A549 (cell line): Measurements from ENCODE around the gene CUL4A. TPM values are rescaled to one million over a fixed set of nuclear protein-coding genes. Genes with fewer than 3 reads are reported as not detected.

Experiments used
- ATAC-seq, 2 experiments: fragments of 200-7000 bp in 1 of 2; fragments of >200 bp in 1 of 2; cut with Nextera tagmentation in 1 of 2; cut with Tn5 transposase in 1 of 2; 3 replicates each; pipeline versions ENCODE4 v1.8.0 to v1.9.1; 2018 to 2020; ENCODE audit warnings: mild to moderate bottlenecking in 1 of 2, moderate library complexity in 1 of 2
- CTCF ChIA-PET: fragments of 300-600 bp; sonication (Branson Sonifier 250); formaldehyde crosslinking; extraction: SDS; loops from one replicate; lab custom pipeline; 2021; ENCODE audit warnings: antibody characterized with exemption, inconsistent platforms; lab: Yijun Ruan, JAX
- POLR2A ChIA-PET: fragments of 350-600 bp; formaldehyde crosslinking; extraction: SDS; loops from one replicate; lab custom pipeline; 2021; ENCODE audit warnings: antibody characterized with exemption, inconsistent platforms; lab: Yijun Ruan, JAX
- DNase-seq, 2 experiments: peaks; one replicate each; pipeline versions ENCODE4 v3.0.0 to v3.0.0-alpha.2; 2011 to 2016; ENCODE audit warnings: low read depth in 1 of 2, low spot score in 1 of 2
- FAIRE-seq: peaks from 2 replicates; lab custom pipeline; 2011; peaks lifted over from hg19 to GRCh38; lab: Jason Lieb, UNC
- H3K27ac ChIP-seq, 2 experiments: fragments of >200 bp; sonication (Bioruptor Twin); formaldehyde crosslinking; 3 replicates each; pipeline ENCODE4 v1.5.1; 2016 to 2017
- H3K4me1 ChIP-seq: fragments of >200 bp; sonication (Bioruptor Twin); formaldehyde crosslinking; 3 replicates; pipeline ENCODE4 v1.6.1; 2016
- H3K4me2 ChIP-seq: fragments of >200 bp; sonication (Bioruptor Twin); formaldehyde crosslinking; 3 replicates; pipeline ENCODE4 v1.6.1; 2016
- H3K4me3 ChIP-seq: fragments of >200 bp; sonication (Bioruptor Twin); formaldehyde crosslinking; 3 replicates; pipeline ENCODE4 v1.5.1; 2016
- H3K9me3 ChIP-seq: fragments of >200 bp; sonication (Bioruptor Twin); formaldehyde crosslinking; 3 replicates; pipeline ENCODE4 v1.6.1; 2016
- ATOH8 ChIP-seq: fragments of 250-450 bp; sonication (Bioruptor Pico); IDR thresholded peaks from 2 replicates; pipeline ENCODE4 v1.5.0; 2020; ENCODE audit warnings: low read depth, mild to moderate bottlenecking, moderate library complexity
- BCL3 ChIP-seq: fragments of >200 bp; sonication (Bioruptor Twin); formaldehyde crosslinking; IDR thresholded peaks from 3 replicates; pipeline ENCODE4 v1.6.1; 2016
- CEBPB ChIP-seq, 2 experiments: fragments of >200 bp in 1 of 2; sonication (Bioruptor Twin) in 1 of 2; formaldehyde crosslinking in 1 of 2; IDR thresholded peaks; 2 replicates each; pipeline ENCODE4 v1.6.1; 2012 to 2016
- CHD4 ChIP-seq: fragments of 200-600 bp; sonication (generic); IDR thresholded peaks from 2 replicates; pipeline ENCODE4 v1.6.1; 2016; ENCODE audit warnings: antibody characterized with exemption, mild to moderate bottlenecking, borderline replicate concordance
- E2F6 ChIP-seq: IDR thresholded peaks from 2 replicates; pipeline ENCODE4 v1.6.1; 2012; ENCODE audit warnings: low read depth, borderline replicate concordance
- EHF ChIP-seq: fragments of 250-450 bp; sonication (Bioruptor Pico); IDR thresholded peaks from 2 replicates; pipeline ENCODE4 v1.5.0; 2020; ENCODE audit warnings: mild to moderate bottlenecking
- EP300 ChIP-seq, 2 experiments: fragments of >200 bp; sonication (Bioruptor Twin); formaldehyde crosslinking; IDR thresholded peaks; 2 replicates in 1 of 2; 3 replicates in 1 of 2; pipeline ENCODE4 v1.6.1; 2016 to 2017
- FOSL2 ChIP-seq, 2 experiments: fragments of 450-650 bp in 1 of 2; fragments of >200 bp in 1 of 2; sonication (Bioruptor Twin) in 1 of 2; formaldehyde crosslinking; IDR thresholded peaks; 2 replicates each; pipeline versions ENCODE4 v1.5.0 to v1.6.1; 2016 to 2020; ENCODE audit warnings: mild to moderate bottlenecking in 1 of 2, moderate library complexity in 1 of 2
- HDAC2 ChIP-seq: fragments of 200-600 bp; sonication (generic); IDR thresholded peaks from 2 replicates; pipeline ENCODE4 v1.6.1; 2016
- HEYL ChIP-seq: fragments of 250-450 bp; sonication (Bioruptor Pico); IDR thresholded peaks from 2 replicates; pipeline ENCODE4 v1.8.0; 2021; ENCODE audit warnings: mild to moderate bottlenecking, moderate library complexity
- HMGXB4 ChIP-seq: fragments of 250-450 bp; sonication (Bioruptor Pico); IDR thresholded peaks from 2 replicates; pipeline ENCODE4 v1.5.0; 2021; ENCODE audit warnings: mild to moderate bottlenecking, moderate library complexity, borderline replicate concordance
- HOXB5 ChIP-seq: fragments of 250-450 bp; sonication (Bioruptor Pico); IDR thresholded peaks from 2 replicates; pipeline ENCODE4 v1.5.0; 2020; ENCODE audit warnings: mild to moderate bottlenecking, moderate library complexity
- KDM1A ChIP-seq: fragments of 200-600 bp; sonication (generic); IDR thresholded peaks from 2 replicates; pipeline ENCODE4 v1.6.1; 2016; ENCODE audit warnings: low read depth, mild to moderate bottlenecking
- MAX ChIP-seq: IDR thresholded peaks from 2 replicates; pipeline ENCODE4 v1.6.1; 2012
- MYC ChIP-seq: IDR thresholded peaks from 2 replicates; pipeline ENCODE4 v1.6.1; 2012; ENCODE audit warnings: mild to moderate bottlenecking, inconsistent platforms, low read length, improper control_type of control experiment, borderline replicate concordance
- NPAS2 ChIP-seq: fragments of 250-450 bp; sonication (Bioruptor Pico); IDR thresholded peaks from 2 replicates; pipeline ENCODE4 v1.8.0; 2022; ENCODE audit warnings: mild to moderate bottlenecking, moderate library complexity, borderline replicate concordance
- PHF8 ChIP-seq: fragments of 200-600 bp; sonication (generic); IDR thresholded peaks from 2 replicates; pipeline ENCODE4 v1.6.1; 2016; ENCODE audit warnings: low read depth, mild to moderate bottlenecking, antibody characterized with exemption, moderate library complexity, borderline replicate concordance
- TP53 ChIP-seq: fragments of 250-450 bp; sonication (Bioruptor Pico); IDR thresholded peaks from 2 replicates; pipeline ENCODE4 v1.5.0; 2021; ENCODE audit warnings: mild to moderate bottlenecking, moderate library complexity
- USF2 ChIP-seq: fragments of 450-650 bp; IDR thresholded peaks from 2 replicates; pipeline ENCODE4 v1.6.1; 2014; ENCODE audit warnings: antibody characterized with exemption
- ZSCAN20 ChIP-seq: fragments of 250-450 bp; sonication (Bioruptor Pico); IDR thresholded peaks from 2 replicates; pipeline ENCODE4 v1.8.0; 2022; ENCODE audit warnings: mild to moderate bottlenecking, moderate library complexity
- WGBS: methylation state at CpG from one replicate; pipeline ENCODE4 v1.1.6; 2017; ENCODE audit errors: missing lambda C conversion rate; 5-methylcytosine and 5-hydroxymethylcytosine counted together
- polyA plus RNA-seq, 4 experiments: library from polyadenylated mRNA; depleted of rRNA in 3 of 4; stranded (reverse); fragments of >200 nt; fragmentation: RNase III in 1 of 4; extraction: RNeasy Plus Mini Kit Qiagen cat#74134 plus additional on column Dnase treatment in 1 of 4; gene quantifications; 2 replicates in 3 of 4; 3 replicates in 1 of 4; pipeline ENCODE4 v1.2.3, GENCODE V29; 2011 to 2017

The CUL4A gene
- polyA plus RNA-seq, 2 of the 4 experiments (the other 2 are of a cell fraction): 49.6 to 55.4 TPM

GRCh38 chr13:113208421-113209335 lies 735 bp upstream of the CUL4A start, which contains the start of gene PCID2 (continued):
- TF ChIP-seq ATOH8 (CRISPR knock-in tag) (peak; percentile 72), HEYL (CRISPR knock-in tag) (no peak), ZSCAN20 (CRISPR knock-in tag) (no peak), EP300 (IDR thresholded peaks at IDR 0.05) (no peak), FOSL2 (IDR thresholded peaks at IDR 0.05) (no peak), FOSL2 (CRISPR knock-in tag; IDR thresholded peaks at IDR 0.05) (no peak), HDAC2 (no peak), HMGXB4 (peak; percentile 55; the same call in 1 of the 2 replicates), KDM1A (no peak)

- H3K27ac ChIP-seq: peak overlapping the region; percentile 100
- FAIRE-seq (no peak), DNase-seq (peak in 1 of 2 experiments; percentile 60), ATAC-seq (peak; percentile 18 to 63)
- H3K9me3 ChIP-seq: no peaks in the 10 kb centered on the region
- POLR2A ChIA-PET: interaction anchor here (0.6 to 2.8 kb wide), 8 partner anchors 10 to 276 kb away, joined by 3 to 18 read pairs (median 3); partner anchors contain the start of genes GRTP1 and LAMP1
- peaks cover 38% of the 10 kb centered on the region for H3K4me1 ChIP-seq
- H3K4me2 ChIP-seq: peak overlapping the region; percentile 97
- TF ChIP-seq NPAS2 (CRISPR knock-in tag): no peak
- peak; percentile 53; the same call in 1 of the 2 replicates for TF ChIP-seq MYC
- no peak for TF ChIP-seq BCL3
- peak; percentile 52; the same call in 1 of the 2 replicates for TF ChIP-seq HOXB5 (CRISPR knock-in tag)
- 0 out of 2 replicates have a peak, but pooled peaks have one; percentile 33 for TF ChIP-seq TP53 (CRISPR knock-in tag)
- TF ChIP-seq CEBPB (IDR thresholded peaks at IDR 0.05): no peak
- peak; percentile 74 for TF ChIP-seq E2F6
- TF ChIP-seq EHF: no peak
- TF ChIP-seq USF2: peak; percentile 72
- no peak for TF ChIP-seq KDM1A
- TF ChIP-seq PHF8: 0 out of 2 replicates have a peak, but pooled peaks have one; percentile 41
- TF ChIP-seq MAX: peak; percentile 86
- TF ChIP-seq CHD4: no peak
- peak overlapping the region; percentile 99 for H3K4me3 ChIP-seq
- 3% methylated on average over 5 of the region's 67 CpGs for WGBS
- CTCF ChIA-PET: interaction anchor here (1.6 kb wide), 1 partner anchor 53 kb away, joined by 4 read pairs; no protein-coding TSS in a partner anchor
Measured at GRCh38 chr13:113209759-113210421, 477 bp downstream of the CUL4A start.
